ENCODE results near the gene PPIP5K2.
"Not testable (repeated sequence)": the region's sequence is repeated elsewhere in the genome, so short reads cannot be mapped to it uniquely, and the experiment has no call there.

The PPIP5K2 gene

GRCh38 chr5:103119765-103120606 lies at the start of gene PPIP5K2, which contains the start of gene GIN1:
Gene PPIP5K2 (plus strand): TSS chr5:103120301. CDS start chr5:103129590, 9,289 bp downstream.
Gene GIN1 (minus strand): TSS chr5:103120138. CDS start chr5:103108707, 11,431 bp downstream.
- peak; percentile 97 for DNase-seq

- not testable (repeated sequence) for DNase-seq
Observed at GRCh38 chr5:103073500-103073899, 46.6 kb upstream of the PPIP5K2 start.

GRCh38 chr5:103075442-103075841 lies 44.7 kb upstream of the PPIP5K2 start:
- no peak for DNase-seq

- no peak for DNase-seq
Observed at GRCh38 chr5:103079796-103080195, 40.3 kb upstream of the PPIP5K2 start.

- DNase-seq = no peak
Observed at GRCh38 chr5:103086547-103086946, 33.6 kb upstream of the PPIP5K2 start.

DNA sequence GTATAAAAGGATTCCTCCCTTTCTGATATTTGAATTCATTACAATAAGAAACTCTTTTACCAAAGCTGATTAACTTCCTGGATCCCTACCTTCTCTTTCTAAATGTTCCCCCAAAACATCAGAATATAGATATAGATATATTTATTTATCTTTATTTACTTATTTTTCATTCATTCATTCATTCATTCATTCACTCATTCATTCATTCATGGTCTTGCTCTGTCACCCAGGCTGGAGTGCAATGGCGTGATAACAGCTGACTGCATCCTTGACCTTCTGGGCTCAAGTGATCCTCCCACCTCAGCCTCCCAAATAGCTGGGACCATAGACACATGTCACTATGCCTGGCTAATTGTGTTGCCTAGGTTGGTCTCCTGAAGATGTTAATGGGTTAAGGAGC lies 30.8 kb upstream of the PPIP5K2 start:
- DNase-seq = no peak

DNA sequence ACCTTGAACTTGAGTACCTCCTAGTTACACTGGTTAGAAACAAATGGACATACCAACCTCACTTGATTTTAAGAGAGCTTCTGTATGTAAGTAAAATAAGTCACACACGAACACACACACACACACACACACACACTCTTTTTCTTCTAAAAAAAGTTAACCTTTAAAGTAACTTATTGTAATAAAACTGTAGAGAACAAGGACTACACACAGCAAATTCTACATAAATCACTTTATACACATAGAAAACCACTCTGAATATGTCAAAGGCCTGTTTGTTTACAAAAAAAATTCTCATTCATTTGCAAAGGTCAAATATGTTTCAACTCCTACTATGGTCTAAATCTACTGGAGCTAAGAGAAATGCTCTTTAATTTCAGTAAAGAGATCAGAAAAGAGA lies 29.3 kb upstream of the PPIP5K2 start:
- DNase-seq = no peak

DNA sequence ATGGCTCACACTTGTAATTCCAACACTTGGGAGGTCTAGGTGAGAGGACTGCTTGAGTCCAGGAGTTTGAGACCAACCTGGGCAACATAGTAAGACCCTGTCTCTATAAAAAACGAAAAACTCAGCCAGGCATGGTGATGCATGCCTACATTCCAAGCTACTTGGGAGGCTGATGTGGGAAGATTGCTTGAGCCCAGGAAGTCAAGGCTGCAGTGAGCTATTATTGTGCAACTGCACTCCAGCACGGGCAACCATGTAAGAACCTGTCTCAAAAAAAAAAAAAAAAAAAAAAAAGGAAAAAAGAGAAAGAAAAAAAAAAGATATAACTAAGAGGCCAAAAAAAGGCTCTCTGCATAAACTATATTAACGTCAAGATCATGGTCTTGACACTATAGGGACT lies 27.4 kb upstream of the PPIP5K2 start:
- DNase-seq = no peak

- DNase-seq = no peak
Observed at GRCh38 chr5:103093727-103094126, 26.4 kb upstream of the PPIP5K2 start.

GRCh38 chr5:103094737-103095136 lies 25.4 kb upstream of the PPIP5K2 start:
- DNase-seq = no peak

- no peak for DNase-seq
Observed at GRCh38 chr5:103098993-103099392, 21.1 kb upstream of the PPIP5K2 start.

- no peak for DNase-seq
Observed at GRCh38 chr5:103101079-103101750, 18.9 kb upstream of the PPIP5K2 start.

DNA sequence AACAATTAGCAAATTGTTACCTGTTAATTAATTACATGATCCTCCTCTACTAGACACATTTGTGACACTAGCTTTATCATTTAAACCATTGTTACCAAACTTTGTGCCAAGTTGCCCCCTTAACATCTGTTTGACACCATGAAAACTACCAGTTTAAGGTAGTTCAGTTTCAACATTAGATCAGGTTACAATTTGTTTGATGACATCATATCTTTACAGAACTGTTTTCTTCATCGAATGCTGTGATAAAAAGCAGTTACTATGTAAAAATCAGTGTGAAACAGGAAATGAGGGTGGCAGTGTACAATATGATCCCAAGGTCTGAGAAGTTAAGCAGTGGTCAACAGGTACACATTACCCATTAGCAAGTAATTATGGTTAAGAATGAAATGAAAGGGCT lies 17.9 kb upstream of the PPIP5K2 start:
- DNase-seq = no peak

- no peak for DNase-seq
Observed at GRCh38 chr5:103108086-103108485, 12.0 kb upstream of the PPIP5K2 start.

GRCh38 chr5:103109277-103109676 lies 10.8 kb upstream of the PPIP5K2 start:
- DNase-seq = no peak

GRCh38 chr5:103110403-103110802 lies 9.7 kb upstream of the PPIP5K2 start:
- DNase-seq = no peak

- DNase-seq = peak; percentile 26
Observed at GRCh38 chr5:103111468-103111867, 8.6 kb upstream of the PPIP5K2 start.

DNA sequence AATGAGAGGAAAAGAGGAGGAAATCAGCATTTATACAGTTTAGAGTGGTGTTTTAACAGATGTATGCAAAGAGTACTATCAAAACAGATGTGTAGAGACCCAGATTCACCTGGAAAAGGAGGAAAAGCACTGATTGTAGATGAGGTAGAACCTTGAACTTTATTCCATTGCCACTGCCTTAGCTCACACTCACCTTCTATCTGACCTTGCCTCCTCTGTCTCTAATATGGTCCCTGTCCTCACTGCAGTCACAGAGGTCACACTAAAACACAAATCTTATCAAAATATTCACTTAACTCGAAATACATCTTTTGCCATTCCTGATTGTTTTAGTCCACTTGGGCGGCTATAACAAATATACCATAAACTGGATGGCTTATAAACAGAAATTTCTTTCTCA lies 7.2 kb upstream of the PPIP5K2 start:
- DNase-seq = no peak

GRCh38 chr5:103114440-103114839 lies 5.7 kb upstream of the PPIP5K2 start:
- no peak for DNase-seq

- no peak for DNase-seq
Observed at GRCh38 chr5:103117471-103117991, 2.6 kb upstream of the PPIP5K2 start.

GRCh38 chr5:103119070-103119764 lies 884 bp upstream of the PPIP5K2 start:
- DNase-seq = no peak

- DNase-seq = peak; percentile 11
Observed at GRCh38 chr5:103120607-103121200, 603 bp downstream of the PPIP5K2 start.

DNA sequence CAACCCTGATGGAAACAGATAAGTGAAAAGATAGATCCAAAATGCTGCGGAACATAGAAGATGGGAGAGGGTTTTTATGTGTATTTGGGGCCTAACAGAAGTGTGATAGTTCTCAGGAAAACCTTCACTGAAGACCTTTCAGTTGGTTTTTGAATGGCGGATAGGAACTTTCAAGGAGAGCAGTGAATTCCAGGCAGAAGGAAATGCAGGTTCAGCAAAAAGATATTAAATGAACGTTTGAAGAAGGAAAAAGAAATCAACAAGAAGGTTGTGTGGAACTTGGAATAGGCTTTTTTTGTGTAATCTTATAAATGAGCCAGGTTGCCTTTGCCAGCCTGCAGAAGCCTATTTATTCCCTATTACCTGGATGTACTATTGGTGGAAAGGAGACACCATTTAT lies 2.1 kb downstream of the PPIP5K2 start:
- no peak for DNase-seq

All from CD4-positive, alpha-beta T cell treated with Interleukin-17A for 4 hours (primary cell).